NCI-H1092 treated with DMSO at 0.1 percent for 48 hours (cell line): Measurements from ENCODE around the gene NCMAP.

Source experiments
- DNase-seq: peaks from one replicate; lab custom pipeline; 2025; lab: John Stamatoyannopoulos, UW

Gene NCMAP

GRCh38 chr1:24570265-24571125 is 14.6 kb downstream of the NCMAP start:
- no peak for DNase-seq

- no peak for DNase-seq
These were observed 16.4 kb downstream of the NCMAP start for GRCh38 chr1:24572301-24572700.

GRCh38 chr1:24575905-24576587 is 20.2 kb downstream of the NCMAP start:
- no peak for DNase-seq

- DNase-seq, result no peak
These were observed 23.0 kb downstream of the NCMAP start for GRCh38 chr1:24578846-24579245.

GRCh38 chr1:24580756-24581155 is 24.9 kb downstream of the NCMAP start:
- no peak for DNase-seq

GRCh38 chr1:24584171-24584647 is 28.3 kb downstream of the NCMAP start:
- no peak for DNase-seq

GRCh38 chr1:24586119-24586518 is 30.2 kb downstream of the NCMAP start:
- no peak for DNase-seq

GRCh38 chr1:24586970-24587820 is 31.3 kb downstream of the NCMAP start:
- peak; percentile 72 for DNase-seq

- DNase-seq, result no peak
These were observed 32.7 kb downstream of the NCMAP start for GRCh38 chr1:24588573-24588972.

- no peak for DNase-seq
These were observed 33.3 kb downstream of the NCMAP start for GRCh38 chr1:24589200-24589599.

- no peak for DNase-seq
These were observed 35.9 kb downstream of the NCMAP start for GRCh38 chr1:24591781-24592180.

GRCh38 chr1:24594328-24594598 is 38.4 kb downstream of the NCMAP start:
- no peak for DNase-seq

GRCh38 chr1:24596401-24596880 is 40.6 kb downstream of the NCMAP start:
- no peak for DNase-seq

GRCh38 chr1:24599265-24599664 is 43.4 kb downstream of the NCMAP start:
- DNase-seq, result no peak

- no peak for DNase-seq
These were observed 44.7 kb downstream of the NCMAP start for GRCh38 chr1:24600551-24600950.

- DNase-seq, result no peak
These were observed 49.8 kb downstream of the NCMAP start for GRCh38 chr1:24605534-24606295.

GRCh38 chr1:24606296-24606605 is 50.4 kb downstream of the NCMAP start:
- no peak for DNase-seq

- no peak for DNase-seq
These were observed 50.7 kb downstream of the NCMAP start for GRCh38 chr1:24606621-24607020.

- no peak for DNase-seq
These were observed 54.1 kb downstream of the NCMAP start for GRCh38 chr1:24609949-24610517.

GRCh38 chr1:24619376-24619775 is 63.5 kb downstream of the NCMAP start:
- DNase-seq, result no peak

- no peak for DNase-seq
These were observed 64.8 kb downstream of the NCMAP start for GRCh38 chr1:24620678-24621077.

GRCh38 chr1:24621121-24621520 is 65.2 kb downstream of the NCMAP start:
- DNase-seq, result no peak
